Heart left ventricle (tissue), 16 donors: ENCODE data around the gene TRPV4. TPM values are rescaled to one million over a fixed set of nuclear protein-coding genes. Genes with fewer than 3 reads are reported as not detected.
A peak's percentile ranks its signal among the peaks of the same experiment; 100 is the strongest.

Experiments
- ATAC-seq, 4 donors: fragments of 200-7000 bp; cut with Tn5 transposase; one replicate each; pipeline ENCODE4 v1.9.1; 2020 to 2022; ENCODE audit warnings: moderate library complexity in 4 of 4, mild to moderate bottlenecking in 3 of 4, moderate number of reproducible peaks in 1 of 4
- DNase-seq, 5 donors: peaks; one replicate each; pipeline ENCODE4 v3.0.0-alpha.2; 2020
- H3K27ac ChIP-seq, 12 donors: fragments of 200-600 bp; sonication (generic) in 4 of 12; one replicate each; pipeline versions ENCODE4 v1.5.0 to v1.8.0; 2016 to 2022; ENCODE audit warnings: mild to moderate bottlenecking in 2 of 12
- H3K27me3 ChIP-seq, 9 donors: fragments of 200-600 bp; sonication (generic) in 2 of 9; one replicate each; pipeline versions ENCODE4 v1.5.1 to v1.8.0; 2016 to 2022; ENCODE audit warnings: mild to moderate bottlenecking in 3 of 9
- H3K36me3 ChIP-seq, 9 donors: fragments of 200-600 bp; sonication (generic) in 2 of 9; one replicate each; pipeline versions ENCODE4 v1.5.0 to v1.8.0; 2018 to 2022; ENCODE audit warnings: mild to moderate bottlenecking in 2 of 9
- H3K4me1 ChIP-seq, 12 donors: fragments of 200-600 bp; sonication (generic) in 4 of 12; one replicate each; pipeline versions ENCODE4 v1.5.0 to v1.8.0; 2016 to 2022; ENCODE audit warnings: mild to moderate bottlenecking in 3 of 12
- H3K4me3 ChIP-seq, 12 donors: fragments of 200-600 bp; sonication (generic) in 4 of 12; one replicate each; pipeline versions ENCODE4 v1.5.0 to v1.8.0; 2017 to 2022; ENCODE audit warnings: mild to moderate bottlenecking in 9 of 12, moderate library complexity in 4 of 12
- H3K9me3 ChIP-seq, 12 donors: fragments of 200-600 bp; sonication (generic) in 4 of 12; one replicate each; pipeline versions ENCODE4 v1.5.0 to v1.8.0; 2016 to 2022; ENCODE audit warnings: mild to moderate bottlenecking in 1 of 12
- CTCF ChIP-seq, 12 donors: fragments of 200-600 bp; sonication (generic) in 4 of 12; IDR thresholded peaks; one replicate each; pipeline versions ENCODE4 v1.5.0 to v1.8.0; 2018 to 2022; ENCODE audit warnings: antibody characterized with exemption in 12 of 12, mild to moderate bottlenecking in 5 of 12
- POLR2A ChIP-seq, 2 donors: fragments of 450-650 bp; IDR thresholded peaks; one replicate each; pipeline ENCODE4 v1.6.1; 2017; ENCODE audit warnings: antibody characterized with exemption in 2 of 2, mild to moderate bottlenecking in 2 of 2, moderate library complexity in 2 of 2
- WGBS, 4 donors: extraction: QIAGEN DNeasy Blood & Tissue Kit in 2 of 4; methylation state at CpG; one replicate each; pipeline versions ENCODE4 v1.1.5 to v1.1.7; 2013 to 2018; 5-methylcytosine and 5-hydroxymethylcytosine counted together
- intact Hi-C, 10 donors: fragments of 100-400 bp; cut with DNase I; formaldehyde crosslinking; loops; one replicate each; pipeline versions ENCODE4 v1.11.1 to v1.14.2; 2022
- polyA plus RNA-seq, 2 donors: library from polyadenylated mRNA; stranded (reverse); fragments of 200-250 nt; gene quantifications; one replicate each; pipeline ENCODE4 v1.2.3, GENCODE V29; 2013
- total RNA-seq, 9 donors: library from RNA; depleted of rRNA in 2 of 9; stranded (reverse); fragments of >200 nt in 2 of 9; fragmentation: NEBNext Ultra II Directional in 3 of 9; extraction: Animal tissue kit (Norgen Biotek cat#: 25700) in 3 of 9; gene quantifications; one replicate each; pipeline versions ENCODE4 v1.1.0 to v1.2.4, GENCODE V29; 2016 to 2023
- donor health status: ischemic (EF 13 %, LVEDD 7.1; RV severe dilation, severe dysfunction).
- donor health status: healthy with polysubstance abuse.
- donor health status: DM: no; HTN: yes; CAD: no.
- donor health status: DM: no; HTN: no; CAD: no.
- donor health status: ischemic (EF 25% LVEDD 6.9; RV normal size, moderate dysfunction).
- donor health status: ischemic (EF 25% LVEDD 5.7; RV mildly dilated, moderate dysfunction).
- donor health status: healthy.
- donor health status: DM: yes; HTN: yes; CAD: no.
- donor health status: ischemic (EF 35%, LVEDD 5.7; RV mildly dilated, moderate dysfunction).
- donor health status: nonischemic (EF 11% LVEDD 7.7; RV severe dilation, severe dysfunction).
- donor health status: DM: yes; HTN: yes; CAD: no.
- donor health status: PGD.
- donor health status: ischemic (EF 29% LVEDD 5.4; RV normal size, mild dysfunction).
- donor health status: nonischemic (EF 23%, LVEDD 6.1; RV moderate dilation, normal function).

Gene TRPV4
- total and polyA plus RNA-seq, 11 donors: 0.17 to 3.9 (median 0.30) TPM; not detected in 1

DNA sequence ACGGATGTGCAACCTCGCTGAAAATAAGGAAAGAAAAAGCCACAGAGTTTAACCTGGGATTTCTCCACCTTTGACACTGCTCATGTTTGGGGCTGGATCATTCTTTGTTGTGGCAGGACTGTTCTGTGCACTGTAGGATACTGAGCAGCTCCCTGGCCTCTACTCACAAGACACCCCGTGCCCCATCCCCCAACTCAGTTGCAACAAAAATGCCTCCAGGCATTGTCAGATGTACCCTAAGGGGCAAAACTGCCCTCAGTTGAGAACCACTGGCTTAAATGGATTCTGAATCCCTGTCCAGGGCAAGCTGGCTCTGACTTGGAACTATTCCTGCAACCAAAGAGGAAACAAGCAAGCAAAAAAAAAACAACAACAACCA is 45.0 kb upstream of the TRPV4 start:
- Histone ChIP-seq H3K9me3 (no peaks in the 10 kb centered on the region), H3K4me1 (peaks cover 0 to 35% (median 16%) of the 10 kb centered on the region in 12 donors), H3K27ac (no peak overlapping the region), H3K36me3 (no peaks in the 10 kb centered on the region), H3K27me3 (no peaks in the 10 kb centered on the region), H3K4me3 (peak overlapping the region in 2 of 12 donors; percentile 74 to 87)
- no peak for TF ChIP-seq CTCF (IDR thresholded peaks at IDR 0.05)
- no peak for TF ChIP-seq POLR2A (IDR thresholded peaks at IDR 0.05)
- WGBS, 4 donors: 89 to 100% (median 95%) methylated on average over 3 of the region's 3 CpGs
- intact Hi-C loops: loop anchor here in 1 of 10 donors (2.0 kb wide), 1 partner anchor 73 kb away; no protein-coding TSS in a partner anchor
- ATAC-seq (no peak), DNase-seq (no peak)

GRCh38 chr12:109877504-109878246 is 44.5 kb upstream of the TRPV4 start:
- no peak for DNase-seq
- no peak for ATAC-seq

DNA sequence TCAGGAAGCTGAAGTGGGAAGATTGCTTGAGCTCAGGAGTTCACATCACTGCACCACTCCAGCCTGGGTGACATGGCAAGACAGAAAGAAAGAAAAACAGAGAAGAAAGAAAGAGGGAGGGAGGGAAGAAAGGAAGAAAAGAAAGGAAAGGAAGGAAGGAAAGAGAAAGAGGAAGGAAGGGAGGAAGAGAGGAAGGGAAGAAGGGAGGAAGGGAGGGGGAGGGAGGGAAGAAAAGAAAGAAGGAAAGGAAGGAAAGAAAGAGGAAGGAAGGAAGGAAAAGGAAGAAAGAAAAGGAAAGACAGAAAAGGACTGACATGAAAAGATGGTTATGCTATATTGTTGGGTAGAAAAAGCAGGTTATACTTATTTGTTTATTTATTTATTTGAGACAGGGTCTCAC is 43.2 kb upstream of the TRPV4 start:
- intact Hi-C loops: no loop called here
- H3K27me3 ChIP-seq: no peaks in the 10 kb centered on the region
- DNase-seq: no peak
- TF ChIP-seq POLR2A (IDR thresholded peaks at IDR 0.05) (no peak), CTCF (IDR thresholded peaks at IDR 0.05) (no peak)
- peaks cover 0 to 44% (median 17%) of the 10 kb centered on the region in 12 donors for H3K4me1 ChIP-seq
- no peaks in the 10 kb centered on the region for H3K9me3 ChIP-seq
- no peak overlapping the region for H3K27ac ChIP-seq
- ATAC-seq: no peak
- peaks cover 0 to 11% (median 7%) of the 10 kb centered on the region in 9 donors for H3K36me3 ChIP-seq
- no peak overlapping the region for H3K4me3 ChIP-seq

More at GRCh38 chr12:109877504-109878246, 44.5 kb upstream of the TRPV4 start:
- H3K9me3 ChIP-seq: no peaks in the 10 kb centered on the region
- H3K4me1 ChIP-seq: peaks cover 0 to 35% (median 16%) of the 10 kb centered on the region in 12 donors
- H3K36me3 ChIP-seq: peaks cover 0 to 3% (median 0%) of the 10 kb centered on the region in 9 donors
- TF ChIP-seq CTCF (IDR thresholded peaks at IDR 0.05) (no peak), POLR2A (IDR thresholded peaks at IDR 0.05) (no peak)
- intact Hi-C loops: loop anchor here in 1 of 10 donors (2.0 kb wide), 1 partner anchor 73 kb away; no protein-coding TSS in a partner anchor
- H3K27me3 ChIP-seq: no peaks in the 10 kb centered on the region
- H3K4me3 ChIP-seq: no peak overlapping the region
- H3K27ac ChIP-seq: no peak overlapping the region
- 72 to 78% (median 74%) methylated on average over 10 of the region's 10 CpGs for WGBS, 4 donors

DNA sequence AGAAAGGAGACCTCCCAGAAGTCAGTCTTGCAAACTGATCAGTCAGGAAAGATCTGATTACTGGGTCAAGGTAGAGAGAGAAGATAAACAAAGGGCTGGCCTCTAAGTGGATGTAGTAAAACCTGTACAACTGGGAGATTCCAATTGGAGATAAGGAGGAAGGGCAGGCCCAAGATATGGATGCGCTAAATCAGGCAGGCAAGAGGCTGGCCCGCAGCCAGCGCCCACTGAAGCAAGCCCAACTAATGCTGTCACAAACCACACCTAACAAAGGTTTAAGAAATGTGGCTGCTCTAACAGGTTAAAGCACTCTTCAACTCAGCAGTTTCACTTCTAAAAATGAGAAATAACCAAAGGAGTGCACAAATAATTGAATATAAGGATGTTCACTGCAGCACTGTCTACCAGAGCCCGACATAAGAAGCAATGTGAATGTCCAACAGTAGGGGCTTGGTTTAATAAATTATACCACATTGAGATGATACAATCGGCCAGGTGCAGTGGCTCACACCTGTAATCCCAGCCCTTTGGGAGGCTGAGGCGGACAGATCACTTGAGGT is 42.5 kb upstream of the TRPV4 start:
- DNase-seq: no peak
- 77 to 82% (median 81%) methylated on average over 6 of the region's 6 CpGs for WGBS, 4 donors
- Histone ChIP-seq H3K4me3 (no peak overlapping the region), H3K27me3 (no peaks in the 10 kb centered on the region), H3K4me1 (peaks cover 0 to 45% (median 14%) of the 10 kb centered on the region in 12 donors), H3K27ac (no peak overlapping the region), H3K9me3 (no peaks in the 10 kb centered on the region), H3K36me3 (peaks cover 0 to 11% (median 7%) of the 10 kb centered on the region in 9 donors)
- TF ChIP-seq CTCF (IDR thresholded peaks at IDR 0.05) (no peak), POLR2A (IDR thresholded peaks at IDR 0.05) (no peak)
- intact Hi-C loops: no loop called here
- ATAC-seq: no peak
